H1 (cell line): ENCODE data around the gene TBX2. TPM values are rescaled to one million over a fixed set of nuclear protein-coding genes. Genes with fewer than 3 reads are reported as not detected.

Source experiments
- CBX8 ChIP-seq: fragments of 300-800, 300-1000 bp; sonication (generic); IDR thresholded peaks from 2 replicates; pipeline ENCODE4 v1.7.1; 2016; ENCODE audit warnings: low read depth, low read length, borderline replicate concordance
- CHD2 ChIP-seq: IDR thresholded peaks from 2 replicates; pipeline ENCODE4 v1.6.1; 2012; ENCODE audit warnings: low read length, improper control_type of control experiment
- CHD7 ChIP-seq: fragments of 300-600 bp; sonication (generic); IDR thresholded peaks from 2 replicates; pipeline ENCODE4 v1.7.1; 2012; ENCODE audit warnings: low read length, moderate library complexity, mild to moderate bottlenecking, inconsistent platforms; ENCODE audit not compliant: insufficient replicate concordance
- RFX5 ChIP-seq: IDR thresholded peaks from 2 replicates; pipeline ENCODE4 v1.6.1; 2011; ENCODE audit warnings: low read depth, low read length, improper control_type of control experiment, borderline replicate concordance
- SUZ12 ChIP-seq: fragments of 200-600 bp; sonication (generic); IDR thresholded peaks from 2 replicates; pipeline ENCODE4 v1.6.1; 2012; ENCODE audit warnings: mild to moderate bottlenecking, inconsistent platforms, low read length, moderate library complexity, mixed read lengths
- TCF12 ChIP-seq: IDR thresholded peaks from 2 replicates; pipeline ENCODE4 v1.6.1; 2011; ENCODE audit warnings: low read depth, mild to moderate bottlenecking, low read length
- YY1 ChIP-seq: IDR thresholded peaks from 2 replicates; pipeline ENCODE4 v1.6.1; 2011; ENCODE audit warnings: low read depth, mild to moderate bottlenecking, low read length
- polyA plus RNA-seq, 7 experiments: library from polyadenylated mRNA; depleted of rRNA in 3 of 7; stranded (reverse) in 5 of 7; unstranded in 2 of 7; fragments of >200 nt in 5 of 7; fragments of 200-250 nt in 2 of 7; gene quantifications; 1 replicate in 5 of 7; 2 replicates in 1 of 7; 4 replicates in 1 of 7; pipeline versions ENCODE4 v1.2.1 to v1.2.3, GENCODE V29; 2011 to 2013; ENCODE audit warnings: missing spikeins in 2 of 7, mixed read lengths in 2 of 7
- total RNA-seq: library from RNA; stranded (reverse); fragmentation: NEBNext Ultra II Directional; extraction: Animal tissue kit (Norgen Biotek cat#: 25700); gene quantifications from 2 replicates; pipeline ENCODE4 v1.2.1, GENCODE V29; 2021

Gene TBX2
- total and polyA plus RNA-seq, 2 of the 8 experiments (the other 6 are each of a cell fraction or from before 2014, with no cell fraction given) = not detected

GRCh38 chr17:61453566-61454380 is 54.1 kb downstream of the TBX2 start (continued):
- TF ChIP-seq CHD7 (no peak), CBX8 (no peak; the same call in 1 of the 2 replicates), RFX5 (no peak), SUZ12 (no peak), YY1 (no peak), CHD2 (no peak), TCF12 (no peak)
